ENCODE measurements around the gene SCAF1. TPM values are rescaled to one million over a fixed set of nuclear protein-coding genes. Genes with fewer than 3 reads are reported as not detected.

The SCAF1 gene
- total RNA-seq, 3 donors from 2014 or later (not counting 1 experiment from before 2014, with no cell fraction given): 38.9 to 46.2 (median 44.9) TPM

DNA sequence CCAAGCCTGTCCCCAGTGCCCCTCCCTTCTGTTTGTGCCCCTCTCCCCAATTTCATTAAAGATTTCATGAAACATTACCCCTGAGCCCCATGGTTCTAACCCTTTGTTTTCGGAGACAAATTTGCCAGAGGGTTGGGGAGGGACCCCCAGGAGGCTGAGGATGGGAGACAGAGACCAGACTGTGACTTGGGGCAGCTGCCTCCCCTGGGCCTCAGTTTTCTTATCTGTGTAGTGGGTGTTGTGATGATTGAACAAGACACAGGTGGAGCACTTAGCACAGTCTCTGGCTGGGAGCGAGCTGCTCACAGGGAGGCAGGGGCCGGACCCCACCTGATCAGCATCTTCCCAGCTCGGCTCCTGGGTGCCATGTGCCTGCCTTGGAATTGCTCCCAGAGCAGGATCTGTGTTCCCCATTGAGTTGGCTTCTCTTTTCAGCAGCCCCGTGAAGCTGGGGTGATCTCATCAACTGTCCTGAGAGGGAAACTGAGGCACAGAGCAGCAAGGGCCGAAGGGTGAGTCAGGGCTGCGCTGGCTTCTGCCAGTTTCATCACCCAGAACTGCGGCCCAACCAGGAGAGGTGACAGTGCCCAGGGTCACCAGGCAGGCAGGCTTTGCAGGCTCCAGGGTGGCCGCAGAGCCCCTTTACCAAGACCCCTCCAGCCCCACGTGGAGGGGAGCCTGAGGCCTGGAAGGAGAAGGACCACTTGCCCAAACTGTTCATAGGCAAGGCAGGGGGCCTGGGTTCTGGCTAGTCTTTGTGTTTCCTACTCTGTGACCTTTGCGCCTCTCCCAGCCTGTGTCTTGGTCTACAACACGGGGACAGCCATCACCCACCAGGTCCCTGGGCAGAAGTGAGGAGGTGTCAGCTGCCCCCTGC lies 16.8 kb downstream of the SCAF1 start:
- peaks cover 41% of the 10 kb centered on the region for H3K4me1 ChIP-seq (ENCODE audit: control insufficient read depth, insufficient read depth, low read length)
- Mint-ChIP-seq H3K27me3 (ENCODE audit: low read depth in 2 of 2) (no peaks in the 10 kb centered on the region), H3K9me3 (no peaks in the 10 kb centered on the region), H3K27ac (peak overlapping the region in 1 of 2 donors; percentile 63), H3K36me3 (no peaks in the 10 kb centered on the region), H3K4me1 (peaks cover 21 to 47% of the 10 kb centered on the region in 2 donors), H3K4me3 (no peak overlapping the region)
- DNase-seq (no peak), ATAC-seq (no peak)
- no peak for TF ChIP-seq CTCF (IDR thresholded peaks at IDR 0.05)
- 94% methylated on average over 12 of the region's 12 CpGs for WGBS (ENCODE audit: insufficient coverage)
- H3K4me3 ChIP-seq (ENCODE audit: low read length): no peak overlapping the region
- no peaks in the 10 kb centered on the region for H3K9me3 ChIP-seq (ENCODE audit: control insufficient read depth, insufficient read depth, low read length)
- no peaks in the 10 kb centered on the region for H3K27me3 ChIP-seq (ENCODE audit: control insufficient read depth, insufficient read depth, low read length)
- no peak overlapping the region for H3K27ac ChIP-seq (ENCODE audit: low read length)
- intact Hi-C loops (cut with micrococcal nuclease): no loop called here
- H3K36me3 ChIP-seq (ENCODE audit: control insufficient read depth, insufficient read depth, low read length): peaks cover 77% of the 10 kb centered on the region

- H3K4me3 Mint-ChIP-seq: peak overlapping the region; percentile 9
- peaks cover 63% of the 10 kb centered on the region for H3K36me3 ChIP-seq (ENCODE audit: control insufficient read depth, insufficient read depth, low read length)
- TF ChIP-seq CTCF (IDR thresholded peaks at IDR 0.05): no peak
- no peaks in the 10 kb centered on the region for H3K9me3 ChIP-seq (ENCODE audit: control insufficient read depth, insufficient read depth, low read length)
- peaks cover 37% of the 10 kb centered on the region for H3K4me1 ChIP-seq (ENCODE audit: control insufficient read depth, insufficient read depth, low read length)
- H3K27me3 ChIP-seq (ENCODE audit: control insufficient read depth, insufficient read depth, low read length): no peaks in the 10 kb centered on the region
- DNase-seq (no peak), ATAC-seq (no peak)
- 96% methylated on average over 14 of the region's 15 CpGs for WGBS (ENCODE audit: insufficient coverage)
- H3K27ac ChIP-seq (ENCODE audit: low read length): no peak overlapping the region
- no peak overlapping the region for H3K4me3 ChIP-seq (ENCODE audit: low read length)
- peaks cover 31 to 51% of the 10 kb centered on the region in 2 donors for H3K4me1 Mint-ChIP-seq
- peak overlapping the region; percentile 16 to 63 for H3K27ac Mint-ChIP-seq
- intact Hi-C loops (cut with micrococcal nuclease): no loop called here
- no peaks in the 10 kb centered on the region for H3K27me3 Mint-ChIP-seq (ENCODE audit: low read depth in 2 of 2)
- no peaks in the 10 kb centered on the region for H3K36me3 Mint-ChIP-seq
- no peaks in the 10 kb centered on the region for H3K9me3 Mint-ChIP-seq
Measured at GRCh38 chr19:49660338-49660961, 18.4 kb downstream of the SCAF1 start.

- Mint-ChIP-seq H3K36me3 (no peaks in the 10 kb centered on the region), H3K9me3 (no peaks in the 10 kb centered on the region), H3K4me1 (peaks cover 33 to 51% of the 10 kb centered on the region in 2 donors), H3K27me3 (ENCODE audit: low read depth in 2 of 2) (no peaks in the 10 kb centered on the region), H3K27ac (peak overlapping the region; percentile 56 to 96), H3K4me3 (no peak overlapping the region)
- Histone ChIP-seq H3K9me3 (ENCODE audit: control insufficient read depth, insufficient read depth, low read length) (no peaks in the 10 kb centered on the region), H3K4me1 (ENCODE audit: control insufficient read depth, insufficient read depth, low read length) (peaks cover 34% of the 10 kb centered on the region), H3K36me3 (ENCODE audit: control insufficient read depth, insufficient read depth, low read length) (peaks cover 53% of the 10 kb centered on the region), H3K4me3 (ENCODE audit: low read length) (no peak overlapping the region), H3K27me3 (ENCODE audit: control insufficient read depth, insufficient read depth, low read length) (no peaks in the 10 kb centered on the region), H3K27ac (ENCODE audit: low read length) (no peak overlapping the region)
- ATAC-seq: no peak
- intact Hi-C loops (cut with micrococcal nuclease): no loop called here
- no peak for TF ChIP-seq CTCF (IDR thresholded peaks at IDR 0.05)
- no peak for DNase-seq
- 99% methylated on average over 16 of the region's 16 CpGs for WGBS (ENCODE audit: insufficient coverage)
Measured at GRCh38 chr19:49662011-49662410, 20.0 kb downstream of the SCAF1 start.

Measured in natural killer cell (primary cell).